ENCODE results near the gene ATOSA. TPM values are rescaled to one million over a fixed set of nuclear protein-coding genes. Genes with fewer than 3 reads are reported as not detected.

The ATOSA gene
- total and polyA plus RNA-seq, 2 of the 8 experiments (the other 6 are each of a cell fraction or from before 2014, with no cell fraction given): 4.6 to 7.9 TPM

GRCh38 chr15:52683580-52683979 is 4.4 kb upstream of the ATOSA start (continued):
- TF ChIP-seq TCF12 (IDR thresholded peaks at IDR 0.05; ENCODE audit: low read depth, low read length): no peak

Measured in H1 (cell line).